CD4-positive, alpha-beta T cell (primary cell): ENCODE results near the gene RAB44. TPM values are rescaled to one million over a fixed set of nuclear protein-coding genes. Genes with fewer than 3 reads are reported as not detected.

Experiments
- ATAC-seq: fragments of 200-7000 bp; cut with Tn5 transposase; one replicate; pipeline ENCODE4 v1.10.0; 2022; ENCODE audit warnings: mild to moderate bottlenecking; ENCODE audit not compliant: poor library complexity
- CTCF ChIA-PET: fragments of 350-600 bp; sonication (Branson Sonifier 250); formaldehyde crosslinking; loops from one replicate; lab custom pipeline; 2021; ENCODE audit warnings: antibody characterized with exemption, inconsistent platforms; lab: Charles Lee
- POLR2A ChIA-PET: fragments of 350-600 bp; sonication (Branson Sonifier 250); formaldehyde crosslinking; loops from one replicate; lab custom pipeline; 2021; ENCODE audit warnings: antibody characterized with exemption, inconsistent platforms; lab: Charles Lee
- DNase-seq, 14 experiments: peaks; one replicate each; pipeline ENCODE4 v3.0.0-alpha.2; 2013 to 2020; ENCODE audit warnings: mixed read lengths in 2 of 14
- H3K27ac ChIP-seq, 2 donors: one replicate each; pipeline versions ENCODE4 v1.5.1 to v1.7.0; 2013; ENCODE audit warnings: low read length in 2 of 2, low read depth in 1 of 2, mild to moderate bottlenecking in 1 of 2
- H3K27me3 ChIP-seq, 2 experiments: 1 replicate in 1 of 2; 2 replicates in 1 of 2; pipeline versions ENCODE4 v1.6.1 to v1.7.0; 2013; ENCODE audit warnings: low read length in 2 of 2, control low read depth in 1 of 2, mild to moderate bottlenecking in 1 of 2, moderate library complexity in 1 of 2; ENCODE audit not compliant: insufficient read depth in 2 of 2, control insufficient read depth in 1 of 2
- H3K36me3 ChIP-seq: one replicate; pipeline ENCODE4 v1.6.1; 2013; ENCODE audit warnings: low read length, control low read depth; ENCODE audit not compliant: insufficient read depth
- H3K4me1 ChIP-seq: one replicate; pipeline ENCODE4 v1.6.1; 2013; ENCODE audit warnings: low read length, control low read depth; ENCODE audit not compliant: insufficient read depth
- H3K4me3 ChIP-seq: one replicate; pipeline ENCODE4 v1.5.1; 2013; ENCODE audit warnings: mild to moderate bottlenecking, low read length, moderate library complexity
- H3K9me3 ChIP-seq, 2 experiments: 1 replicate in 1 of 2; 2 replicates in 1 of 2; pipeline versions ENCODE4 v1.6.1 to v1.7.0; 2013; ENCODE audit warnings: low read length in 2 of 2, mild to moderate bottlenecking in 2 of 2, control low read depth in 1 of 2, moderate library complexity in 1 of 2; ENCODE audit not compliant: control insufficient read depth in 1 of 2, insufficient read depth in 1 of 2
- H3K27ac Mint-ChIP-seq: one replicate; pipeline ENCODE4 v1.8.0; 2020; ENCODE audit warnings: mixed read lengths
- H3K27me3 Mint-ChIP-seq: one replicate; pipeline ENCODE4 v1.8.0; 2021; ENCODE audit warnings: mixed read lengths
- H3K36me3 Mint-ChIP-seq: one replicate; pipeline ENCODE4 v1.8.0; 2021; ENCODE audit warnings: low read depth, mixed read lengths
- H3K4me1 Mint-ChIP-seq: one replicate; pipeline ENCODE4 v1.8.0; 2021; ENCODE audit warnings: low read depth, mixed read lengths
- H3K4me3 Mint-ChIP-seq: one replicate; pipeline ENCODE4 v1.8.0; 2020; ENCODE audit warnings: mild to moderate bottlenecking, mixed read lengths
- H3K9me3 Mint-ChIP-seq: one replicate; pipeline ENCODE4 v1.8.0; 2020; ENCODE audit warnings: mixed read lengths
- intact Hi-C, 2 experiments: fragments of 100-400 bp; cut with DNase I in 1 of 2; cut with micrococcal nuclease in 1 of 2; formaldehyde crosslinking; loops; one replicate each; pipeline versions ENCODE4 v1.15.1 to v1.9.0; 2023 to 2025; cut with DNase I, micrococcal nuclease
- total RNA-seq, 174 experiments: library from RNA in 2 of 174; stranded (reverse) in 2 of 174; gene quantifications; one replicate each; pipeline ENCODE4 v1.2.3 and lab custom pipeline; 2021 to 2026
- TF ChIP-seq, protein P1 (sequence below): fragments of 200-600 bp; IDR thresholded peaks from one replicate; pipeline ENCODE4 v1.8.0; 2022; ENCODE audit warnings: antibody characterized with exemption, mild to moderate bottlenecking

The RAB44 gene
- total RNA-seq, 2 experiments from 2014 or later, result 0.22 TPM

DNA sequence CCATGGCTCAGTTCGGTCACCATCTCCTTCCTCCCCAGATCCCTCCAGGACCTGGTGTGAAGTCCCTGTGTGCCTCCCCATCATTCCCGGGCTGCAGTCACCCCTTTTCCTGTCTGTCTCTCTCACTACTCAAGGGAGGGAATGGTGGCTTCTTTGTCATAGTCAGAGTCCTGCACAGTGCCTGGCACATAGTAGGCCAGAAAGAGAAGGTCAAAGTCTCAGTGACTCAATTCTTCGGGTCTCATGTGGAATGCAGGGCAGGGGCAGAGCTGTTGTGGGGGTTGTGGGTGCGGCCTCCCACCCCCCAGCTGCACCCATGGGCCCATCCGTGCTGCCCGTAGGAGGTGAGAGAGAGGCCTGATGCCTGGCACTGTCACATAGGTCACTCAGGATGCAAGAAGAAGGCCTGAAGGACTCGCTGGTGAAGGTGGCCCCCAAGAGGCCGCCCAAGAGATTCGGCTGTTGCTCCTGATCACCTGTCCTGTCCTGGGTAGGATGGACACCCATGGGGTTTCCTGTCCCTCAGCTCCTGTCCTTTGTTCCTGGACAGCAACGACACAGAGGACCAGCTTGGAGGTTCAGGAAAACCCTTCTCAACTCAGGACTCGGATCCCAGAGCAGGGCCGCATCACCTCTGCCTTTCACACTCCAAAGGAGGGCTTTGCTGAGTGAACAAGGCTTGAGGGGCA, 34.1 kb downstream of the RAB44 start:
- ATAC-seq (no peak), DNase-seq (no peak)
- ChIA-PET POLR2A (no interaction called here), CTCF (interaction anchor here (0.6 kb wide), 1 partner anchor 148 kb away, joined by 4 read pairs; no protein-coding TSS in a partner anchor)
- no peak overlapping the region for H3K27ac ChIP-seq
- Mint-ChIP-seq H3K4me3 (no peak overlapping the region), H3K36me3 (no peaks in the 10 kb centered on the region), H3K27me3 (no peaks in the 10 kb centered on the region), H3K27ac (no peak overlapping the region), H3K4me1 (peaks cover 21% of the 10 kb centered on the region), H3K9me3 (no peaks in the 10 kb centered on the region)
- H3K9me3 ChIP-seq, result no peaks in the 10 kb centered on the region
- TF ChIP-seq, protein P1, sequence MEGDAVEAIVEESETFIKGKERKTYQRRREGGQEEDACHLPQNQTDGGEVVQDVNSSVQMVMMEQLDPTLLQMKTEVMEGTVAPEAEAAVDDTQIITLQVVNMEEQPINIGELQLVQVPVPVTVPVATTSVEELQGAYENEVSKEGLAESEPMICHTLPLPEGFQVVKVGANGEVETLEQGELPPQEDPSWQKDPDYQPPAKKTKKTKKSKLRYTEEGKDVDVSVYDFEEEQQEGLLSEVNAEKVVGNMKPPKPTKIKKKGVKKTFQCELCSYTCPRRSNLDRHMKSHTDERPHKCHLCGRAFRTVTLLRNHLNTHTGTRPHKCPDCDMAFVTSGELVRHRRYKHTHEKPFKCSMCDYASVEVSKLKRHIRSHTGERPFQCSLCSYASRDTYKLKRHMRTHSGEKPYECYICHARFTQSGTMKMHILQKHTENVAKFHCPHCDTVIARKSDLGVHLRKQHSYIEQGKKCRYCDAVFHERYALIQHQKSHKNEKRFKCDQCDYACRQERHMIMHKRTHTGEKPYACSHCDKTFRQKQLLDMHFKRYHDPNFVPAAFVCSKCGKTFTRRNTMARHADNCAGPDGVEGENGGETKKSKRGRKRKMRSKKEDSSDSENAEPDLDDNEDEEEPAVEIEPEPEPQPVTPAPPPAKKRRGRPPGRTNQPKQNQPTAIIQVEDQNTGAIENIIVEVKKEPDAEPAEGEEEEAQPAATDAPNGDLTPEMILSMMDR, result no peak
- H3K27me3 ChIP-seq, result no peaks in the 10 kb centered on the region
- intact Hi-C loops, result no loop called here
- peaks cover 32% of the 10 kb centered on the region for H3K4me1 ChIP-seq
- H3K36me3 ChIP-seq, result no peaks in the 10 kb centered on the region
- H3K4me3 ChIP-seq, result no peak overlapping the region

DNA sequence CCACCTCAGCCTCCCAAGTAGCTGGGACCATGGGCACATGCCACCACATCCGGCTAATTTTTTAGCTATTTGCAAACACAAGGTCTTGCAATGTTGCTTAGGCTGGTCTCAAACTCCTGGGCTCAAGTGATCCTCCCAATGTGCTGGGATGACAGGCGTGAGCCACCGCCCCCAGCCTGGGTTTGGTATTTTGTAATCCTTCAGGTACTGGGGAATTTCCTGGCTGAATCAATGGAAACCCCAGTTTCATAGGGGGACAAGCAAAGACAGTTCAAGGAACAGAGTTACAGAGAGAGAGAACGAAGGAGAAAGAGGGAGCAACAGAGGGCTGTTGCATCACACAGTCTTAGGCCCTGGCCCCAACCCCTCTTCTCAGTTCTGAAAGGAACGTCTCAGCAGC, 35.7 kb downstream of the RAB44 start:
- Histone ChIP-seq H3K27me3 (no peaks in the 10 kb centered on the region), H3K9me3 (no peaks in the 10 kb centered on the region), H3K4me3 (no peak overlapping the region), H3K36me3 (no peaks in the 10 kb centered on the region), H3K27ac (no peak overlapping the region), H3K4me1 (peaks cover 22% of the 10 kb centered on the region)
- no peak for DNase-seq
- Mint-ChIP-seq H3K27ac (no peak overlapping the region), H3K27me3 (no peaks in the 10 kb centered on the region), H3K4me1 (peaks cover 6% of the 10 kb centered on the region), H3K36me3 (no peaks in the 10 kb centered on the region), H3K9me3 (no peaks in the 10 kb centered on the region), H3K4me3 (no peak overlapping the region)
- ATAC-seq, result no peak
- intact Hi-C loops, result no loop called here
- TF ChIP-seq, protein P1, result no peak
- POLR2A ChIA-PET, result no interaction called here
- CTCF ChIA-PET, result no interaction called here

DNA sequence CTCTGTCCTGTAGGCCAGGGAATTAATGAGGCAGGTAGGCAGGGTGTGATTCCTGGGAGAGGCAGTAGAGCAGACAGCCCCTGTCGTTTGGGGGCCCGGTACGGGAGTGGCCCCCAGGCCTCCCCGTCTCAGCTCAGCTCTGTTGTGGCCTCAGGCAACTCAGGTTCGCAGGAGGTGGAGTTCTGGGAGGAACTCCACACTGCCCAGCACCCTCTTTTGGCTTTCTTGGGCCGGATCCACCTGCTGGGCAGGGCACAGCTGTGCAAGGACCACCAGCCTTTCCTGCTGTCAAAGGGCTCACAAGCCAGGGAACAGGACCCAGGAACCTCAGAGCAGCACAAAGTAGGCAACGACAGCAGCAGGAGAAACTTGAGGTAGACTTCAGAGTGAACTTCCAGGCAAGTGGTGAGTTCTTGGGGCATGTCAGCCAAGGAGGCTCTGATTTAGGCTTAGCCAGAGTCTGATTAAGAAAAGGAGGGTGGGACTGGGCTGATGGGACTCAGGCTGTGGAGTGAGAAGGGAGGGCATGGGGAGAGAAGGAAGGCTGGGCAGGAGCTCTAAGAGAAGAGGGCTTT, 36.9 kb downstream of the RAB44 start:
- H3K27ac ChIP-seq, result no peak overlapping the region
- Mint-ChIP-seq H3K27me3 (no peaks in the 10 kb centered on the region), H3K36me3 (no peaks in the 10 kb centered on the region), H3K4me3 (peak overlapping the region; percentile 38), H3K27ac (no peak overlapping the region), H3K9me3 (no peaks in the 10 kb centered on the region), H3K4me1 (peaks cover 6% of the 10 kb centered on the region)
- no peaks in the 10 kb centered on the region for H3K36me3 ChIP-seq
- DNase-seq (no peak), ATAC-seq (no peak)
- ChIA-PET CTCF (no interaction called here), POLR2A (no interaction called here)
- no peak overlapping the region for H3K4me3 ChIP-seq
- no peaks in the 10 kb centered on the region for H3K9me3 ChIP-seq
- intact Hi-C loops, result no loop called here
- TF ChIP-seq, protein P1, result no peak
- no peaks in the 10 kb centered on the region for H3K27me3 ChIP-seq
- peaks cover 17% of the 10 kb centered on the region for H3K4me1 ChIP-seq
